ENCODE measurements around the gene GOLGA6L6.
"Not testable (repeated sequence)": the region's sequence is repeated elsewhere in the genome, so short reads cannot be mapped to it uniquely, and the experiment has no call there.

GRCh38 chr15:20497781-20498180 lies 43.8 kb downstream of the GOLGA6L6 start:
- TF ChIP-seq CTCF, POLR2A (IDR thresholded peaks at IDR 0.05): not testable (repeated sequence)
